Keratinocyte (primary cell): Measurements from ENCODE around the gene SLC1A2. TPM values are rescaled to one million over a fixed set of nuclear protein-coding genes. Genes with fewer than 3 reads are reported as not detected.

Experiments
- DNase-seq: peaks from one replicate; pipeline ENCODE4 v3.0.0-alpha.2; 2011; ENCODE audit warnings: low read depth, missing footprints, low spot score
- FAIRE-seq: peaks from 2 replicates; lab custom pipeline; 2011; peaks lifted over from hg19 to GRCh38; lab: Jason Lieb, UNC
- H2AFZ ChIP-seq: 2 replicates; pipeline ENCODE4 v1.6.0; 2012; ENCODE audit warnings: low read length, control low read depth, inconsistent platforms; ENCODE audit not compliant: control insufficient read depth
- H3K27ac ChIP-seq: 2 replicates; pipeline ENCODE4 v1.5.1; 2011; ENCODE audit warnings: low read length; ENCODE audit not compliant: control insufficient read depth, insufficient read depth
- H3K27me3 ChIP-seq: 3 replicates; pipeline ENCODE4 v1.6.0; 2011; ENCODE audit warnings: low read length; ENCODE audit not compliant: control insufficient read depth, insufficient read depth; ENCODE audit errors: extremely low read depth
- H3K36me3 ChIP-seq, 2 experiments: 2 replicates in 1 of 2; 3 replicates in 1 of 2; pipeline ENCODE4 v1.5.1; 2011; ENCODE audit warnings: low read length in 2 of 2, mild to moderate bottlenecking in 1 of 2; ENCODE audit not compliant: control insufficient read depth in 2 of 2, insufficient read depth in 2 of 2; ENCODE audit errors: extremely low read depth in 1 of 2
- H3K4me1 ChIP-seq: 3 replicates; pipeline ENCODE4 v1.5.1; 2011; ENCODE audit warnings: low read length; ENCODE audit not compliant: control insufficient read depth, insufficient read depth; ENCODE audit errors: extremely low read depth
- H3K4me2 ChIP-seq: 3 replicates; pipeline ENCODE4 v1.6.0; 2011; ENCODE audit warnings: low read depth, low read length; ENCODE audit not compliant: control insufficient read depth, insufficient read depth; ENCODE audit errors: extremely low read depth
- H3K4me3 ChIP-seq, 3 experiments: fragments of 200-600 bp in 1 of 3; sonication (generic) in 1 of 3; 2 replicates in 2 of 3; 3 replicates in 1 of 3; pipeline ENCODE4 v1.5.1; 2011 to 2016; ENCODE audit warnings: low read length in 3 of 3, mild to moderate bottlenecking in 3 of 3, control low read depth in 2 of 3, inconsistent platforms in 1 of 3, low read depth in 1 of 3, mixed read lengths in 1 of 3, mixed run types in 1 of 3, moderate library complexity in 1 of 3; ENCODE audit not compliant: control insufficient read depth in 2 of 3, insufficient read depth in 2 of 3; ENCODE audit errors: extremely low read depth in 1 of 3
- H3K79me2 ChIP-seq: 2 replicates; pipeline ENCODE4 v1.6.0; 2012; ENCODE audit warnings: low read length; ENCODE audit not compliant: control insufficient read depth, insufficient read depth
- H3K9ac ChIP-seq: 3 replicates; pipeline ENCODE4 v1.6.0; 2011; ENCODE audit warnings: low read length; ENCODE audit not compliant: control insufficient read depth, insufficient read depth; ENCODE audit errors: extremely low read depth
- H3K9me1 ChIP-seq: 3 replicates; pipeline ENCODE4 v1.6.0; 2011; ENCODE audit warnings: low read length; ENCODE audit not compliant: control insufficient read depth, insufficient read depth; ENCODE audit errors: extremely low read depth
- H3K9me3 ChIP-seq: 2 replicates; pipeline ENCODE4 v1.5.1; 2012; ENCODE audit warnings: low read depth, low read length; ENCODE audit not compliant: control insufficient read depth
- H4K20me1 ChIP-seq: 3 replicates; pipeline ENCODE4 v1.6.0; 2011; ENCODE audit warnings: low read length; ENCODE audit not compliant: control insufficient read depth, insufficient read depth; ENCODE audit errors: extremely low read depth
- CTCF ChIP-seq, 3 experiments: IDR thresholded peaks in 1 of 3; conservative IDR thresholded peaks in 1 of 3; optimal IDR thresholded peaks in 1 of 3; 2 replicates in 2 of 3; 3 replicates in 1 of 3; pipeline versions ENCODE3 to v1.5.1; 2011; ENCODE audit warnings: low read length in 3 of 3, mild to moderate bottlenecking in 3 of 3, moderate library complexity in 2 of 3, control low read depth in 1 of 3, inconsistent platforms in 1 of 3; ENCODE audit not compliant: insufficient read depth in 2 of 3; ENCODE audit errors: extremely low read depth in 1 of 3
- EZH2 ChIP-seq: IDR thresholded peaks from one replicate; pipeline ENCODE4 v1.6.1; 2012; ENCODE audit warnings: inconsistent platforms, mild to moderate bottlenecking, low read length, moderate library complexity
- dilution Hi-C: fragments of 300-500 bp; cut with MboI; formaldehyde crosslinking; loops from one replicate; pipeline ENCODE4 v1.7.0; 2020; ENCODE audit warnings: low sequenced_read_pairs; ENCODE audit not compliant: extremely low pct_ligation_motif_present
- polyA plus RNA-seq, 5 experiments: library from polyadenylated mRNA; depleted of rRNA in 3 of 5; stranded (reverse) in 3 of 5; stranded (forward) in 1 of 5; unstranded in 1 of 5; fragments of >200 nt; gene quantifications; 1 replicate in 1 of 5; 2 replicates in 3 of 5; 3 replicates in 1 of 5; pipeline versions ENCODE4 v1.2.1 to v1.2.3, GENCODE V29; 2011 to 2012; ENCODE audit warnings: missing spikeins in 2 of 5, low read depth in 1 of 5, low replicate concordance in 1 of 5

Gene SLC1A2
- polyA plus RNA-seq, 1 donor (not counting 4 experiments of a cell fraction or from before 2014, with no cell fraction given) = under 0.01 TPM

- no peaks in the 10 kb centered on the region for H4K20me1 ChIP-seq
- no peaks in the 10 kb centered on the region for H3K27me3 ChIP-seq
- dilution Hi-C loops = no loop called here
- no peaks in the 10 kb centered on the region for H3K9me1 ChIP-seq
- DNase-seq (no peak), FAIRE-seq (no peak)
- no peaks in the 10 kb centered on the region for H3K36me3 ChIP-seq
- TF ChIP-seq EZH2 = no peak
- TF ChIP-seq CTCF (optimal IDR thresholded peaks at IDR 0.05 in 1 of 3, IDR thresholded peaks at IDR 0.05 in 1 of 3, conservative IDR thresholded peaks at IDR 0.05 in 1 of 3; ENCODE audit: extremely low read depth in 1 of 3, insufficient read depth in 2 of 3, low read length in 3 of 3) = no peak
- no peaks in the 10 kb centered on the region for H3K79me2 ChIP-seq
- H3K9me3 ChIP-seq = peaks cover 3% of the 10 kb centered on the region
- H3K4me1 ChIP-seq = no peaks in the 10 kb centered on the region
- H3K4me2 ChIP-seq = no peak overlapping the region
- H2AFZ ChIP-seq = no peak overlapping the region
- no peak overlapping the region for H3K4me3 ChIP-seq
- H3K27ac ChIP-seq = no peak overlapping the region
- no peak overlapping the region for H3K9ac ChIP-seq
These were observed 173.6 kb downstream of the SLC1A2 start for GRCh38 chr11:35245786-35246185.

- Histone ChIP-seq H2AFZ (no peak overlapping the region), H3K9ac (no peak overlapping the region), H3K79me2 (no peaks in the 10 kb centered on the region), H4K20me1 (no peaks in the 10 kb centered on the region), H3K27ac (no peak overlapping the region), H3K4me3 (no peak overlapping the region), H3K4me1 (no peaks in the 10 kb centered on the region), H3K9me3 (peaks cover 3% of the 10 kb centered on the region), H3K36me3 (no peaks in the 10 kb centered on the region), H3K27me3 (no peaks in the 10 kb centered on the region), H3K9me1 (no peaks in the 10 kb centered on the region), H3K4me2 (no peak overlapping the region)
- FAIRE-seq (no peak), DNase-seq (no peak)
- dilution Hi-C loops = no loop called here
- TF ChIP-seq EZH2 (no peak), CTCF (optimal IDR thresholded peaks at IDR 0.05 in 1 of 3, IDR thresholded peaks at IDR 0.05 in 1 of 3, conservative IDR thresholded peaks at IDR 0.05 in 1 of 3; ENCODE audit: extremely low read depth in 1 of 3, insufficient read depth in 2 of 3, low read length in 3 of 3) (no peak)
These were observed 174.3 kb downstream of the SLC1A2 start for GRCh38 chr11:35245056-35245455.
